ENCODE data around the gene UROD. TPM values are rescaled to one million over a fixed set of nuclear protein-coding genes. Genes with fewer than 3 reads are reported as not detected.

UROD gene
- total RNA-seq = 100 to 1,000 TPM in 1 of 3 donors, 10 to 100 TPM in 2; 74.1 to 115 (median 77.1) TPM

DNA sequence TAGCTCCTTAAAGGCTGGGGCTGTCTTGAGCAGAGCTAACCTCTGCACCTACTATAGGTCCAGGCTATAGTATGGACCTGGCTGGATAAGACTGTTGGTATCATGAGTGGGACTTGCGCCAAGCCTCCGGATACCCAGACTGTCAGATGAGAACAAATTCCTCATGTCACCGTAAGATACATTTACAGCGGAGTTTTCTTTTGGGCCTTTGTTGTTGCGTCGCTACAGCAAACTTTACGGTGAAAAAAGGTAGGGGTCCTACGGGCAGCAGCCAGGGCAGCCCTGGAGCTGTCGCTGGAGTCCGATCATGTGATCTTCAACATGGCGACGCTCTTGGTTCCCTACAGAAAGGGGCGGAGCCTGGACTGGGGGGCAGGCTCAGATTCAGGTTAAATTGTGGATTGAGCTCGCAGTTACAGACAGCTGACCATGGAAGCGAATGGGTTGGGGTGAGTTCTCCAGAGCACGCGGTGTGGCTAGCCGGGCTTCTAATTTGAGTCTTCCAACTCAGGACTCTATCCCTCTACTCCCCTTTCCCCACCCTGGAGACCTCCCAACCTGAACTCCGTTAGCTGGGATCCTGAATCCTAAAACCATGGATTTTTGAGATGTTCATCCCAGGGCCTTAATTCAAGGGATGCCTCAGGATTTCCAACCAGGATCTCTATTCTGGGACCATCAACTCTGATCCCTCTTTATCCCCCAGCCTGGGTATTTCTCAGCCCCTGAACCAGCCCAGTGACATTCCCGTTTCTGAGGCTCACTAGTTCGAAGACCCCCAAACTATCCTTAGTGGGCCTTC, at the start of gene UROD:
UROD (plus strand) TSS at position 418 of the 802 bp plus-strand sequence; CDS start at position 430, 12 bp downstream.
- DNase-seq (ENCODE audit: low spot score in 2 of 2) = peak; percentile 91 to 92
- intact Hi-C loops (cut with DNase I; ENCODE audit: low total_unique reads) = loop anchor here (2.0 to 5.0 kb wide), 3 partner anchors 290 to 1240 kb away; no protein-coding TSS in a partner anchor
- no peaks in the 10 kb centered on the region for H3K9me3 ChIP-seq
- peak within 1 kb of the TSS; percentile 81 to 99 (median 98) for H3K4me3 ChIP-seq
- peaks cover 6% of the 10 kb centered on the region for H3K36me3 ChIP-seq
- H3K27ac ChIP-seq = peak within 1 kb of the TSS; percentile 79 to 86
- TF ChIP-seq POLR2AphosphoS5 (IDR thresholded peaks at IDR 0.05) = peak in 2 of 3 donors; percentile 69 to 72
- TF ChIP-seq, protein P1, sequence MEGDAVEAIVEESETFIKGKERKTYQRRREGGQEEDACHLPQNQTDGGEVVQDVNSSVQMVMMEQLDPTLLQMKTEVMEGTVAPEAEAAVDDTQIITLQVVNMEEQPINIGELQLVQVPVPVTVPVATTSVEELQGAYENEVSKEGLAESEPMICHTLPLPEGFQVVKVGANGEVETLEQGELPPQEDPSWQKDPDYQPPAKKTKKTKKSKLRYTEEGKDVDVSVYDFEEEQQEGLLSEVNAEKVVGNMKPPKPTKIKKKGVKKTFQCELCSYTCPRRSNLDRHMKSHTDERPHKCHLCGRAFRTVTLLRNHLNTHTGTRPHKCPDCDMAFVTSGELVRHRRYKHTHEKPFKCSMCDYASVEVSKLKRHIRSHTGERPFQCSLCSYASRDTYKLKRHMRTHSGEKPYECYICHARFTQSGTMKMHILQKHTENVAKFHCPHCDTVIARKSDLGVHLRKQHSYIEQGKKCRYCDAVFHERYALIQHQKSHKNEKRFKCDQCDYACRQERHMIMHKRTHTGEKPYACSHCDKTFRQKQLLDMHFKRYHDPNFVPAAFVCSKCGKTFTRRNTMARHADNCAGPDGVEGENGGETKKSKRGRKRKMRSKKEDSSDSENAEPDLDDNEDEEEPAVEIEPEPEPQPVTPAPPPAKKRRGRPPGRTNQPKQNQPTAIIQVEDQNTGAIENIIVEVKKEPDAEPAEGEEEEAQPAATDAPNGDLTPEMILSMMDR (IDR thresholded peaks at IDR 0.05) = no peak
- H3K27me3 ChIP-seq = no peaks in the 10 kb centered on the region
- H3K4me1 ChIP-seq = peaks cover 5 to 31% of the 10 kb centered on the region in 2 donors

DNA sequence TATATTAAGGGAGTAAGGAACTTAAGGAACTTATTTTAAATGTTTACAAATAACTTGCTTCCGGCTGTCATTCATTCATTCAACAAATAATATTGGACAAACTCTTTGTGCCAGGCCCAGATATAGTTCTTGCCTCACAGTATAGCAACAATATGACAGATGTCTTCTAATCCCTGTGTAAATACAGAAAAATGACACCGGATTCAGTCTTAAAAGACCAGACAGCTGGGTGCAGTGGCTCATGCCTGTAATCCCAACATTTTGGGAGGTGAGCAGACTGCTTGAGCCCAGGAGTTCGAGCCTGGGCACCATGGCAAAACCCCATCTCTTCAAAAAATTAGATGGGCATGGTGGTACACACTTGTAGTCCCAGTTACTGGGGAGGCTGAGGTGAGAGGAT, 49.3 kb upstream of the UROD start:
- Histone ChIP-seq H3K4me3 (no peak overlapping the region), H3K36me3 (no peaks in the 10 kb centered on the region), H3K27me3 (no peaks in the 10 kb centered on the region), H3K9me3 (no peaks in the 10 kb centered on the region), H3K27ac (no peak overlapping the region), H3K4me1 (no peaks in the 10 kb centered on the region)
- no peak for DNase-seq (ENCODE audit: low spot score in 2 of 2)
- intact Hi-C loops (cut with DNase I; ENCODE audit: low total_unique reads) = no loop called here
- TF ChIP-seq POLR2AphosphoS5 (IDR thresholded peaks at IDR 0.05) = no peak
- no peak for TF ChIP-seq POLR2A (IDR thresholded peaks at IDR 0.05)
- TF ChIP-seq, protein P1 (IDR thresholded peaks at IDR 0.05) = no peak

DNA sequence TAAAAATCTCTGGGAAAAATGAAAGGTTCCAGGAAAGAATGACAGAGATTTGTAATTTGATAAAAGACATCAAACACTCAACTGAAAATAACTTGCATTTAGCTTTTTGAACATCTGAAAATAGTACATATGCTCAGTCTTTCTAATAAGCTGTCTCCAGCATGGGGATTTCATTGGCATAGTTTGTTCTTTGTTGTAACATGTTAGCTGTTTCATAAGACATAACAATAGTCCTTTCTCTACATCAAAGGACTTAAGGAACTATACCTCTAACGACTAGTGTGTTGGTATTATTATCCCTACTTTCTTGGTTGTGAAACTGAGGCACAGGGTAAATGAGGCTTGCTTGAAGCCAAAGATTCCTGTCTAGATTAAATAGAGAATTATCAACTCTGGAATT, 47.7 kb upstream of the UROD start:
- DNase-seq (ENCODE audit: low spot score in 2 of 2) = no peak
- no peaks in the 10 kb centered on the region for H3K9me3 ChIP-seq
- H3K27me3 ChIP-seq = no peaks in the 10 kb centered on the region
- intact Hi-C loops (cut with DNase I; ENCODE audit: low total_unique reads) = no loop called here
- H3K4me1 ChIP-seq = no peaks in the 10 kb centered on the region
- no peak overlapping the region for H3K27ac ChIP-seq
- no peak overlapping the region for H3K4me3 ChIP-seq
- no peaks in the 10 kb centered on the region for H3K36me3 ChIP-seq
- no peak for TF ChIP-seq POLR2AphosphoS5 (IDR thresholded peaks at IDR 0.05)
- TF ChIP-seq, protein P1 (IDR thresholded peaks at IDR 0.05) = no peak
- TF ChIP-seq POLR2A (IDR thresholded peaks at IDR 0.05) = no peak

DNA sequence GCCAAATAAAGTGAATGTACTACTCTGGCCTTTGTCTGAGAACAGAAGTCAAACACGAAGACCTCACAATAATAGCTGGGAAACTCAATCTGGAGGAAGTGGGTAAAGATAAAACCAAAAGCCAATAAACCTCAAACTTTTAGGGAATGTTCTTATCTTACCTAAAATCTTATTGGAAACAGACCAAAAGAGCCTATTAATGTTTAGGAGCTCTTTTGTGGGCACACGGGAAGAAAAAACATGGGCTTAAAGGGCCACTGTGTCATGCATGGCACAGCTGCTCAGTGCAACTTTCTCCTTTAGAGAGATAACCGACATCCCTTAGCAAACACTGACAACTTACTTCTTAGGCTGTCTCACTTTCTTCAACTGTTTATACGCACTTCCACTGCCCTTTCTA, 41.7 kb upstream of the UROD start:
- peaks cover 0 to 4% of the 10 kb centered on the region in 2 donors for H3K4me1 ChIP-seq
- no peaks in the 10 kb centered on the region for H3K9me3 ChIP-seq
- intact Hi-C loops (cut with DNase I; ENCODE audit: low total_unique reads) = no loop called here
- H3K27ac ChIP-seq = no peak overlapping the region
- no peak for DNase-seq (ENCODE audit: low spot score in 2 of 2)
- H3K36me3 ChIP-seq = no peaks in the 10 kb centered on the region
- TF ChIP-seq POLR2AphosphoS5 (IDR thresholded peaks at IDR 0.05) (no peak), POLR2A (IDR thresholded peaks at IDR 0.05) (no peak)
- TF ChIP-seq, protein P1 (IDR thresholded peaks at IDR 0.05) = no peak
- no peaks in the 10 kb centered on the region for H3K27me3 ChIP-seq
- no peak overlapping the region for H3K4me3 ChIP-seq

DNA sequence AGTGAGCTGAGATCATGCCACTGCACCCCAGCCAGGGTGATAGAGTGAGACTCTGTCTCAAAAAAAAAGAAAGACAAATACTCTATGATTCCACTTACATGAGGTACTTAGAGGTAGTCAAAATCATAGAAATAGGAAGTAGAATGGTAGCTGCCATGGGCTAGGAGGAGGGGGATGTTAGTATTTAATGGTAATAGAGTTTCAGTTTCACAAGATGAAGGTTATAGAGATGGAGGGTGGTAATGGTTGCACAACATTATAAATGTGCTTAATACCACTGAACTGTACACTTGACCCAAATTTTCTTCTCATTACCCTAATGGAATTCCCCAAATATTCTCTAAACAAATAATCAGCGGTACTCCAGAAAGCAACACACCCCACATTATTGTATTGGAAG, 38.4 kb upstream of the UROD start:
- H3K9me3 ChIP-seq = no peaks in the 10 kb centered on the region
- no peaks in the 10 kb centered on the region for H3K27me3 ChIP-seq
- no peak overlapping the region for H3K4me3 ChIP-seq
- intact Hi-C loops (cut with DNase I; ENCODE audit: low total_unique reads) = no loop called here
- peaks cover 0 to 4% of the 10 kb centered on the region in 2 donors for H3K4me1 ChIP-seq
- no peaks in the 10 kb centered on the region for H3K36me3 ChIP-seq
- TF ChIP-seq POLR2A (IDR thresholded peaks at IDR 0.05) (no peak), POLR2AphosphoS5 (IDR thresholded peaks at IDR 0.05) (no peak)
- TF ChIP-seq, protein P1 (IDR thresholded peaks at IDR 0.05) = no peak
- no peak overlapping the region for H3K27ac ChIP-seq
- no peak for DNase-seq (ENCODE audit: low spot score in 2 of 2)
